22Rv1 (cell line): ENCODE measurements around the gene HCRT.

ENCODE experiments used
- ZFX ChIP-seq: fragments of 450-650 bp; IDR thresholded peaks from 2 replicates; pipeline ENCODE4 v1.6.1; 2017; ENCODE audit warnings: antibody characterized with exemption, borderline replicate concordance
- TF ChIP-seq, protein P1 (sequence below): fragments of 450-650 bp; IDR thresholded peaks from 2 replicates; pipeline ENCODE4 v1.5.1; 2017; ENCODE audit warnings: mild to moderate bottlenecking

DNA sequence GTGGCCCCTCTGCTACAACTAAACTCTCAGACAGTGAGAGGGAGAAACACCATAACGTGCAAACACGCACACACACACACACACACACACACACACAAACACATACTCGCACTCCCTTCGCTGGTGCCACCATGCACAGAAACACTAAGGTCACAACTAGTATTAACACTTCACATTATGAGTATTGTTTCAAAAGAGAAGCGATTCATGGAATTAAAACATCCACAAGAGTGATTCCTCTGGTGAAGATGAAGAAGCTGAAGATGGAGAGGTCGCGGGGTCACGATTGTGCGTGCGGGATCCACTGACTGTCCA lies 16.2 kb upstream of the HCRT start:
- TF ChIP-seq, protein P1, sequence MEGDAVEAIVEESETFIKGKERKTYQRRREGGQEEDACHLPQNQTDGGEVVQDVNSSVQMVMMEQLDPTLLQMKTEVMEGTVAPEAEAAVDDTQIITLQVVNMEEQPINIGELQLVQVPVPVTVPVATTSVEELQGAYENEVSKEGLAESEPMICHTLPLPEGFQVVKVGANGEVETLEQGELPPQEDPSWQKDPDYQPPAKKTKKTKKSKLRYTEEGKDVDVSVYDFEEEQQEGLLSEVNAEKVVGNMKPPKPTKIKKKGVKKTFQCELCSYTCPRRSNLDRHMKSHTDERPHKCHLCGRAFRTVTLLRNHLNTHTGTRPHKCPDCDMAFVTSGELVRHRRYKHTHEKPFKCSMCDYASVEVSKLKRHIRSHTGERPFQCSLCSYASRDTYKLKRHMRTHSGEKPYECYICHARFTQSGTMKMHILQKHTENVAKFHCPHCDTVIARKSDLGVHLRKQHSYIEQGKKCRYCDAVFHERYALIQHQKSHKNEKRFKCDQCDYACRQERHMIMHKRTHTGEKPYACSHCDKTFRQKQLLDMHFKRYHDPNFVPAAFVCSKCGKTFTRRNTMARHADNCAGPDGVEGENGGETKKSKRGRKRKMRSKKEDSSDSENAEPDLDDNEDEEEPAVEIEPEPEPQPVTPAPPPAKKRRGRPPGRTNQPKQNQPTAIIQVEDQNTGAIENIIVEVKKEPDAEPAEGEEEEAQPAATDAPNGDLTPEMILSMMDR, result no peak
- no peak for TF ChIP-seq ZFX
